IMR-90 (cell line): Measurements from ENCODE around the gene CAND2. TPM values are rescaled to one million over a fixed set of nuclear protein-coding genes. Genes with fewer than 3 reads are reported as not detected.

ENCODE experiments used
- ATAC-seq: fragments of 200-7000 bp; cut with Tn5 transposase; 2 replicates; pipeline ENCODE4 v1.9.1; 2020; ENCODE audit warnings: low read depth, mild to moderate bottlenecking, moderate library complexity
- Bru-seq: library from RNA; stranded (reverse); fragments of 400-500 nt; gene quantifications from one replicate; lab custom pipeline; 2021; lab: Mats Ljungman, UMichigan
- BruChase-seq, 2 experiments: library from RNA; stranded (reverse); fragments of 400-500 nt; gene quantifications; one replicate each; lab custom pipeline; 2021; lab: Mats Ljungman, UMichigan
- BruUV-seq: library from RNA; stranded (reverse); fragments of 400-500 nt; replicated peaks from 2 replicates; lab custom pipeline; 2021; lab: Mats Ljungman, UMichigan
- CTCF ChIA-PET: fragments of 300-600 bp; formaldehyde crosslinking; extraction: SDS; loops from one replicate; lab custom pipeline; 2021; ENCODE audit warnings: antibody characterized with exemption; lab: Yijun Ruan, JAX
- POLR2A ChIA-PET: fragments of 300-600 bp; sonication (Branson Sonifier 250); formaldehyde crosslinking; loops from one replicate; lab custom pipeline; 2022; ENCODE audit warnings: antibody characterized with exemption; ENCODE audit not compliant: unreplicated experiment; lab: Charles Lee
- DNase-seq: peaks from one replicate; pipeline ENCODE4 v3.0.0; 2013
- H2AFZ ChIP-seq: replicated peaks from 2 replicates; pipeline ENCODE3; 2013; ENCODE audit warnings: low read length, mild to moderate bottlenecking; ENCODE audit not compliant: poor library complexity
- H2AK5ac ChIP-seq: 2 replicates; pipeline ENCODE4 v1.6.1; 2013; ENCODE audit warnings: low read depth, low read length, inconsistent platforms
- H2AK9ac ChIP-seq: replicated peaks from 2 replicates; pipeline ENCODE3; 2013; ENCODE audit warnings: mild to moderate bottlenecking, low read depth, low read length, moderate library complexity; ENCODE audit not compliant: poor library complexity
- H2BK120ac ChIP-seq: 2 replicates; pipeline ENCODE4 v1.6.1; 2013; ENCODE audit warnings: low read depth, low read length, inconsistent platforms
- H2BK15ac ChIP-seq: 3 replicates; pipeline ENCODE4 v1.6.1; 2013; ENCODE audit warnings: low read depth, low read length, inconsistent platforms
- H2BK20ac ChIP-seq: 2 replicates; pipeline ENCODE4 v1.6.1; 2013; ENCODE audit warnings: low read depth, mild to moderate bottlenecking, inconsistent platforms, low read length, moderate library complexity
- H2BK5ac ChIP-seq: 2 replicates; pipeline ENCODE4 v1.6.1; 2013; ENCODE audit warnings: mild to moderate bottlenecking, low read depth, low read length, inconsistent platforms; ENCODE audit not compliant: poor library complexity, severe bottlenecking
- H3K14ac ChIP-seq: replicated peaks from 2 replicates; pipeline ENCODE4 v1.6.1; 2013; ENCODE audit warnings: low read depth, low read length, inconsistent platforms
- H3K18ac ChIP-seq: 2 replicates; pipeline ENCODE4 v1.6.1; 2013; ENCODE audit warnings: low read depth, low read length, control low read depth
- H3K23ac ChIP-seq: 2 replicates; pipeline ENCODE4 v1.6.1; 2013; ENCODE audit warnings: low read depth, low read length, inconsistent platforms
- H3K27ac ChIP-seq: 2 replicates; pipeline ENCODE4 v1.5.1; 2013; ENCODE audit warnings: mild to moderate bottlenecking, control low read depth, low read length; ENCODE audit not compliant: insufficient read depth
- H3K27me3 ChIP-seq: 2 replicates; pipeline ENCODE4 v1.6.1; 2013; ENCODE audit warnings: low read length; ENCODE audit not compliant: control insufficient read depth, insufficient read depth
- H3K36me3 ChIP-seq: 2 replicates; pipeline ENCODE4 v1.6.1; 2013; ENCODE audit warnings: low read length, mixed read lengths; ENCODE audit not compliant: control insufficient read depth, insufficient read depth
- H3K4ac ChIP-seq: 2 replicates; pipeline ENCODE4 v1.6.1; 2013; ENCODE audit warnings: low read depth, low read length, inconsistent platforms
- H3K4me1 ChIP-seq: 2 replicates; pipeline ENCODE4 v1.6.1; 2013; ENCODE audit warnings: low read length, mixed read lengths; ENCODE audit not compliant: control insufficient read depth, insufficient read depth
- H3K4me2 ChIP-seq: 2 replicates; pipeline ENCODE4 v1.6.1; 2013; ENCODE audit warnings: low read depth, mild to moderate bottlenecking, control low read depth, low read length, moderate library complexity
- H3K4me3 ChIP-seq: 2 replicates; pipeline ENCODE4 v1.5.1; 2013; ENCODE audit warnings: low read depth, mild to moderate bottlenecking, control low read depth, low read length, moderate library complexity; ENCODE audit not compliant: insufficient read depth
- H3K56ac ChIP-seq: 2 replicates; pipeline ENCODE4 v1.6.1; 2013; ENCODE audit warnings: low read length, inconsistent platforms; ENCODE audit not compliant: insufficient read depth; ENCODE audit errors: extremely low read depth
- H3K79me1 ChIP-seq, 2 experiments: 2 replicates each; pipeline ENCODE4 v1.6.1; 2013; ENCODE audit warnings: low read length in 2 of 2, inconsistent platforms in 1 of 2, low read depth in 1 of 2
- H3K9ac ChIP-seq: 2 replicates; pipeline ENCODE4 v1.6.1; 2013; ENCODE audit warnings: low read depth, low read length, control low read depth
- H3K9me1 ChIP-seq: 2 replicates; pipeline ENCODE4 v1.6.1; 2013; ENCODE audit warnings: low read length, inconsistent platforms; ENCODE audit not compliant: insufficient read depth
- H3K9me3 ChIP-seq: 2 replicates; pipeline ENCODE4 v1.6.1; 2013; ENCODE audit warnings: low read length; ENCODE audit not compliant: control insufficient read depth, insufficient read depth
- H4K20me1 ChIP-seq: 2 replicates; pipeline ENCODE4 v1.6.1; 2013; ENCODE audit warnings: low read length, inconsistent platforms; ENCODE audit not compliant: insufficient read depth
- H4K5ac ChIP-seq: 2 replicates; pipeline ENCODE4 v1.6.1; 2013; ENCODE audit warnings: mild to moderate bottlenecking, low read depth, low read length, control low read depth
- H4K8ac ChIP-seq, 2 experiments: 2 replicates each; pipeline ENCODE4 v1.6.1; 2013; ENCODE audit warnings: low read depth in 2 of 2, low read length in 2 of 2, control low read depth in 1 of 2, inconsistent platforms in 1 of 2
- H4K91ac ChIP-seq: 2 replicates; pipeline ENCODE4 v1.6.1; 2013; ENCODE audit warnings: low read depth, low read length, inconsistent platforms; ENCODE audit not compliant: insufficient read depth
- CHD1 ChIP-seq: IDR thresholded peaks from 2 replicates; pipeline ENCODE4 v1.6.1; 2012; ENCODE audit warnings: low read depth, low read length, improper control_type of control experiment
- FOS ChIP-seq: fragments of 150-350 bp; IDR thresholded peaks from 2 replicates; pipeline ENCODE4 v1.6.1; 2016; ENCODE audit warnings: low read depth, low read length
- MAFK ChIP-seq: IDR thresholded peaks from 2 replicates; pipeline ENCODE4 v1.6.1; 2012; ENCODE audit warnings: low read depth, low read length, improper control_type of control experiment
- MAZ ChIP-seq: IDR thresholded peaks from 2 replicates; pipeline ENCODE4 v1.6.1; 2012; ENCODE audit warnings: low read depth, mild to moderate bottlenecking, low read length, improper control_type of control experiment, moderate library complexity, borderline replicate concordance
- MXI1 ChIP-seq: IDR thresholded peaks from 2 replicates; pipeline ENCODE4 v1.6.1; 2012; ENCODE audit warnings: low read depth, mild to moderate bottlenecking, low read length, moderate library complexity, borderline replicate concordance
- NFE2L2 ChIP-seq: fragments of 150-350 bp; IDR thresholded peaks from 2 replicates; pipeline ENCODE4 v1.6.1; 2016; ENCODE audit warnings: low read depth, mild to moderate bottlenecking, low read length
- POLR2A ChIP-seq: IDR thresholded peaks from 2 replicates; pipeline ENCODE4 v1.6.1; 2012; ENCODE audit warnings: mild to moderate bottlenecking, low read depth, low read length
- RAD21 ChIP-seq: IDR thresholded peaks from 2 replicates; pipeline ENCODE4 v1.6.1; 2012; ENCODE audit warnings: low read length, improper control_type of control experiment
- RCOR1 ChIP-seq: IDR thresholded peaks from 2 replicates; pipeline ENCODE4 v1.6.1; 2012; ENCODE audit warnings: mild to moderate bottlenecking, low read length, improper control_type of control experiment; ENCODE audit not compliant: insufficient replicate concordance
- RFX5 ChIP-seq: IDR thresholded peaks from 2 replicates; pipeline ENCODE4 v1.8.0; 2012; ENCODE audit warnings: low read depth, mild to moderate bottlenecking, low read length, moderate library complexity
- SMC3 ChIP-seq: fragments of 150-350 bp; IDR thresholded peaks from 2 replicates; pipeline ENCODE4 v1.6.1; 2016; ENCODE audit warnings: low read depth, mild to moderate bottlenecking, antibody characterized with exemption, low read length, moderate library complexity
- WGBS, 2 experiments: methylation state at CpG; one replicate each; pipeline versions ENCODE4 v1.1.5 to v1.1.7; 2013; ENCODE audit warnings: missing lambda C conversion rate in 2 of 2; ENCODE audit not compliant: insufficient read length in 1 of 2; ENCODE audit errors: extremely low coverage in 2 of 2; 5-methylcytosine and 5-hydroxymethylcytosine counted together
- dilution Hi-C: fragments of 300-500 bp; cut with HindIII; formaldehyde crosslinking; loops from one replicate; pipeline ENCODE4 v1.14.3; 2018; ENCODE audit warnings: low sequenced_read_pairs; ENCODE audit not compliant: unreplicated experiment
- in situ Hi-C: fragments of 300-500 bp; cut with MboI; formaldehyde crosslinking; loops from 3 replicates; pipeline ENCODE4 v1.14.3; 2019; ENCODE audit warnings: low sequenced_read_pairs, inconsistent platforms, mixed read lengths
- intact Hi-C: fragments of 100-400 bp; cut with micrococcal nuclease; formaldehyde crosslinking; loops from 2 replicates; pipeline ENCODE4 v1.10.0; 2022
- long read RNA-seq: library from polyadenylated mRNA; unstranded; transcript quantifications from one replicate; pipeline ENCODE4 v2.0.0, GENCODE V29; 2021; ENCODE audit not compliant: unreplicated experiment
- polyA plus RNA-seq, 3 experiments: library from polyadenylated mRNA; depleted of rRNA; stranded (reverse); fragments of >200 nt; gene quantifications; 2 replicates each; pipeline ENCODE4 v1.2.3, GENCODE V29; 2012; ENCODE audit warnings: low replicate concordance in 1 of 3
- total RNA-seq: library from RNA; depleted of rRNA; stranded (reverse); fragments of >200 nt; gene quantifications from 2 replicates; pipeline ENCODE4 v1.2.3, GENCODE V29; 2012; rRNA removed
- TF ChIP-seq, protein P1 (sequence below): fragments of 150-350 bp; IDR thresholded peaks from 2 replicates; pipeline ENCODE4 v1.6.1; 2017; ENCODE audit warnings: mild to moderate bottlenecking, antibody characterized with exemption, low read length, low read depth
- TF ChIP-seq, protein P2 (sequence below): fragments of 150-350 bp; IDR thresholded peaks from 2 replicates; pipeline ENCODE4 v1.6.1; 2016; ENCODE audit warnings: low read depth, mild to moderate bottlenecking, low read length, moderate library complexity, borderline replicate concordance

The CAND2 gene
- total RNA-seq (2.5 and 2.9 TPM in 2 replicates), polyA plus RNA-seq (2012; rRNA removed) (4.9 and 5.7 TPM in 2 replicates), Bru-seq, nascent RNA (percentile 62 among the genes with signal in this experiment), BruChase-seq, experiment 1, labeled RNA remaining after a 6-hour chase (percentile 64 among the genes with signal in this experiment), BruChase-seq, experiment 2, labeled RNA remaining after a 2-hour chase (percentile 64 among the genes with signal in this experiment)
- polyA plus RNA-seq (2012; cell fraction: cytosol; rRNA removed): 4.3 and 7.4 TPM in 2 replicates
- 11.5 and 21.5 TPM in 2 replicates for polyA plus RNA-seq (2012; cell fraction: nucleus; rRNA removed; ENCODE audit: low replicate concordance)
- long read RNA-seq, partial matches to known transcripts: 15 of 17 reads
- long read RNA-seq, other reads (novel, unspliced or antisense): 2 of 17 reads

DNA sequence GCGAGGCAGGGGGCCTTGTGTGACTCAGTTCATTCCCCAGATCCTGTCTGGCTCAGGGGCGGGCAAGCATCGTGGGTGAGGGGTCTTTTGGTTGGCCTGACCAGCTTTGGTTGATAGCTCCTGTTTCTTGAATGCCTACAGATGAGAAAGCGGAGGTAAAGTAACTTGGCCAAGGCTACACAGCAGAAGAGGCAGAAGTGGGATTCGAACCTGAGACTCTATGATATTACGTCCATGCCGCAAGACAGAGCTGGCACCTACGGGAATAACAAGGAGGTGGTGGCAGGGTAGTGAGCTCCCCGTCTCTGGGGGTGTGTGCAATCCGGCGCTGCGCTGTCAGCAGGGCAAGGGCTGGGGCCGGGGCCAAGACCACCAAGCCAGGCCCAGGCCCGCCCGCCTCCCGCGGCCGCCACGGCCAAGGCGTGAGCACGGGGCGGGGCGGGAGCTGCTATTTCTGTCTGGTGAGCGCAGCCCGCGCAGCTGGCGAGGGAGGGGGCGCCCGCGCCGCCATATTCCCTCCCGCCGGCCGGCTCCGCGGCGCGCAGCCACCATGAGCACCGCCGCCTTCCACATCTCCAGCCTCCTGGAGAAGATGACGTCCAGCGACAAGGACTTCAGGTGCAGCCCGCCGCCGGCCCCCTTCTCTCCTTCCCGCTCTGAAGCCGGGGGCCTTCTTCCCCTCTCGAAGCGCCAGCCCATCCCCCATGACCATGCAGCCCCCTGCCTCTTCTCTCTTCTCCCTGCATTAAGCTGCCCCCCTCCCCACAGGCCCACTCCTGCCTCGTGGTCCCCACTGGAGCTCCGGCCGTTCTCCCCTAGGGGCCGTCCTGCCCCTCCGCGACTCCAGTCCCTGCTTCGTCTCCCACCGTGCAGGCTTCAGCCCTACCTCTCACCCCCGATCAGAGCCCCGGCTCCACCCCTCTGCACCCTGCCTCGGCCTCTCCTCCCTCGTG lies at the start of gene CAND2:
Gene CAND2 (plus strand): TSS at position 510 of the 953 bp plus-strand sequence. CDS start 41 bp downstream, at position 551.
- peak within 1 kb of the TSS; percentile 94 for H2AK9ac ChIP-seq
- H3K27ac ChIP-seq: peak within 1 kb of the TSS; percentile 42
- peaks cover 5% of the 10 kb centered on the region for H3K4me1 ChIP-seq
- H2BK120ac ChIP-seq: peak within 1 kb of the TSS; percentile 84
- dilution Hi-C loops: no loop called here
- ChIA-PET CTCF (interaction anchor here (1.7 kb wide), 1 partner anchor 14 kb away, joined by 7 read pairs; no protein-coding TSS in a partner anchor), POLR2A (interaction anchor here (1.1 kb wide), 1 partner anchor 15 kb away, joined by 5 read pairs; no protein-coding TSS in a partner anchor)
- H4K8ac ChIP-seq: peak within 1 kb of the TSS; percentile 86 to 93
- H3K4me3 ChIP-seq: peak within 1 kb of the TSS; percentile 79
- no peaks in the 10 kb centered on the region for H3K27me3 ChIP-seq
- peak within 1 kb of the TSS; percentile 92 for H3K4me2 ChIP-seq
- peaks cover 0 to 7% of the 10 kb centered on the region in 2 experiments; a peak in 2 of 4 replicates for H3K79me1 ChIP-seq
- intact Hi-C loops: no loop called here
- H3K9me3 ChIP-seq: no peaks in the 10 kb centered on the region
- peak within 1 kb of the TSS; percentile 44; the same call in 1 of the 2 replicates for H2AK5ac ChIP-seq
- no peak within 1 kb of the TSS; the same call in 2 of the 3 replicates for H2BK15ac ChIP-seq
- H4K91ac ChIP-seq: peak within 1 kb of the TSS; percentile 77
- no peak within 1 kb of the TSS for H2BK20ac ChIP-seq
- H3K9me1 ChIP-seq: peaks cover 9% of the 10 kb centered on the region
- peak within 1 kb of the TSS; percentile 94 for H3K14ac ChIP-seq
- H3K23ac ChIP-seq: peak within 1 kb of the TSS; percentile 53; the same call in 1 of the 2 replicates
- BruUV-seq: no TSS peak
- DNase-seq: peak; percentile 37
- H3K4ac ChIP-seq: peak within 1 kb of the TSS; percentile 95
- H3K9ac ChIP-seq: peak within 1 kb of the TSS; percentile 83
- peak within 1 kb of the TSS; percentile 83 for H4K5ac ChIP-seq
- ATAC-seq: peak; percentile 95
- no peak within 1 kb of the TSS for H2BK5ac ChIP-seq
- H3K56ac ChIP-seq: peak within 1 kb of the TSS; percentile 56; the same call in 1 of the 2 replicates
- H4K20me1 ChIP-seq: no peaks in the 10 kb centered on the region
- H3K36me3 ChIP-seq: no peaks in the 10 kb centered on the region
- peak within 1 kb of the TSS; percentile 71 for H3K18ac ChIP-seq
- in situ Hi-C loops: no loop called here
- 36% methylated on average over 9 of the region's 61 CpGs; no CpG with 5 or more reads in 1 of the 2 experiments for WGBS, 2 experiments
- H2AFZ ChIP-seq: peak within 1 kb of the TSS; percentile 99
- no peak for TF ChIP-seq FOS
- no peak; the same call in 1 of the 2 replicates for TF ChIP-seq POLR2A
- TF ChIP-seq, protein P1, sequence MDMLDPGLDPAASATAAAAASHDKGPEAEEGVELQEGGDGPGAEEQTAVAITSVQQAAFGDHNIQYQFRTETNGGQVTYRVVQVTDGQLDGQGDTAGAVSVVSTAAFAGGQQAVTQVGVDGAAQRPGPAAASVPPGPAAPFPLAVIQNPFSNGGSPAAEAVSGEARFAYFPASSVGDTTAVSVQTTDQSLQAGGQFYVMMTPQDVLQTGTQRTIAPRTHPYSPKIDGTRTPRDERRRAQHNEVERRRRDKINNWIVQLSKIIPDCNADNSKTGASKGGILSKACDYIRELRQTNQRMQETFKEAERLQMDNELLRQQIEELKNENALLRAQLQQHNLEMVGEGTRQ: no peak
- no peak for TF ChIP-seq MAFK
- TF ChIP-seq RAD21: no peak
- TF ChIP-seq RCOR1: no peak
- no peak for TF ChIP-seq RFX5
- 0 out of 2 replicates have a peak, but pooled peaks have one; percentile 43 for TF ChIP-seq MXI1
- TF ChIP-seq NFE2L2: no peak
- TF ChIP-seq SMC3: no peak
- TF ChIP-seq, protein P2, sequence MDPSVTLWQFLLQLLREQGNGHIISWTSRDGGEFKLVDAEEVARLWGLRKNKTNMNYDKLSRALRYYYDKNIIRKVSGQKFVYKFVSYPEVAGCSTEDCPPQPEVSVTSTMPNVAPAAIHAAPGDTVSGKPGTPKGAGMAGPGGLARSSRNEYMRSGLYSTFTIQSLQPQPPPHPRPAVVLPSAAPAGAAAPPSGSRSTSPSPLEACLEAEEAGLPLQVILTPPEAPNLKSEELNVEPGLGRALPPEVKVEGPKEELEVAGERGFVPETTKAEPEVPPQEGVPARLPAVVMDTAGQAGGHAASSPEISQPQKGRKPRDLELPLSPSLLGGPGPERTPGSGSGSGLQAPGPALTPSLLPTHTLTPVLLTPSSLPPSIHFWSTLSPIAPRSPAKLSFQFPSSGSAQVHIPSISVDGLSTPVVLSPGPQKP: no peak
- no peak for TF ChIP-seq CHD1
- peak; percentile 71; the same call in 1 of the 2 replicates for TF ChIP-seq MAZ
